NT2/D1 (cell line): ENCODE results near the gene CARMIL1.

ENCODE experiments used
- SUZ12 ChIP-seq: IDR thresholded peaks from 2 replicates; pipeline ENCODE4 v1.6.1; 2011; ENCODE audit not compliant: insufficient read length, insufficient read depth; ENCODE audit errors: extremely low read depth
- YY1 ChIP-seq: IDR thresholded peaks from 2 replicates; pipeline ENCODE4 v1.6.1; 2011; ENCODE audit not compliant: insufficient read length, insufficient read depth
- ZNF274 ChIP-seq: IDR thresholded peaks from 2 replicates; pipeline ENCODE4 v1.6.1; 2011; ENCODE audit warnings: mild to moderate bottlenecking, low read depth, low read length

DNA sequence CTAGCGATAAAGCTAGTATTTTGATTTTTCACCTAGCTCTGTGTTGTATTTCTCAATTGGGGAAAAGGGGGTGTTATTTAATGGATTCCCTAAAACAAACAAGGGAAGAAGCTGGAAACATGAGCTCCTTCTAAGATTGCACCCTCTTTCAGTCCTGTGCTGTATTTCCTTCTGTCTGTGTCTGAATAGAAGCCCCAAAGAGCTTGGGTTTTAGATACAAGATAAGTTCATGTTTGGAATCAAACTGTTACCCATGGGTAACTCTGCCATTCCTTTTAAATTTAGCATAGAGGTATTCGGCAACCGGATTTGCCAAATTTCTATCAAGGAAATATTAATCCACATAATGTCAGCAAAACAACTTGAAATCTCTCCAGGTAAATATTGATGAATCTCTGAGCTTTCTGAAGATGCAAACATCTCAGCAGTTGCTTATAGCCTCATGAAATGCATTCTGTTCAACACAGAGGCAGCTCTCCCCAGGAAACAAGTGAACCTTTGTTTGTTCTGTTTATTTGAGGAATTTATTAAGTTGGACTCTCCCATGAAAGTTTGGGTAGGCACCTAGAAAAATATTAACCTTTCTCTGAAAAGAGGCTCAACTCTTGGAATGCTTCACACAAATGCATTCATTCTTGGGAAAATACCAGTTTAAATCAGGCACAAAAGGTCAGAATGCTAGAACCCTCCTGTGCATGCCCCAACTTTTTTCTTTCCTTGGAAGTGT lies 362.9 kb downstream of the CARMIL1 start:
- TF ChIP-seq SUZ12 (no peak), YY1 (no peak), ZNF274 (no peak)
